RCC 7860 (cell line): ENCODE data around the gene RNF111.
"Not testable (repeated sequence)": the region's sequence is repeated elsewhere in the genome, so short reads cannot be mapped to it uniquely, and the experiment has no call there.

Experiments
- DNase-seq: peaks from one replicate; pipeline ENCODE4 v3.0.0-alpha.2; 2015; ENCODE audit warnings: low spot score
- FAIRE-seq: peaks from 2 replicates; lab custom pipeline; 2012; peaks lifted over from hg19 to GRCh38; lab: Jason Lieb, UNC

The RNF111 gene

GRCh38 chr15:59052915-59053407, 65.5 kb downstream of the RNF111 start:
- no peak for DNase-seq
- no peak for FAIRE-seq

- FAIRE-seq = no peak
- no peak for DNase-seq
Measured at GRCh38 chr15:59053482-59053881, 66.0 kb downstream of the RNF111 start.

GRCh38 chr15:59059076-59059597, 71.7 kb downstream of the RNF111 start:
- no peak for DNase-seq
- no peak for FAIRE-seq

GRCh38 chr15:59060348-59060747, 72.9 kb downstream of the RNF111 start:
- no peak for DNase-seq
- no peak for FAIRE-seq

- DNase-seq = no peak
- FAIRE-seq = no peak
Measured at GRCh38 chr15:59063042-59063441, 75.6 kb downstream of the RNF111 start.

GRCh38 chr15:59069430-59069829, 82.0 kb downstream of the RNF111 start:
- no peak for DNase-seq
- FAIRE-seq = no peak

GRCh38 chr15:59074607-59075006, 87.1 kb downstream of the RNF111 start:
- DNase-seq = no peak

GRCh38 chr15:59087731-59088130, 100.3 kb downstream of the RNF111 start:
- FAIRE-seq = no peak
- DNase-seq = no peak

More at GRCh38 chr15:59074607-59075006, 87.1 kb downstream of the RNF111 start:
- no peak for FAIRE-seq

- FAIRE-seq = no peak
- no peak for DNase-seq
Measured at GRCh38 chr15:59094077-59094476, 106.6 kb downstream of the RNF111 start.

- no peak for DNase-seq
- no peak for FAIRE-seq
Measured at GRCh38 chr15:59096429-59096828, 109.0 kb downstream of the RNF111 start.

GRCh38 chr15:59099162-59099685, 111.8 kb downstream of the RNF111 start:
- FAIRE-seq (no peak), DNase-seq (no peak)

GRCh38 chr15:59104602-59104911, 117.1 kb downstream of the RNF111 start:
- DNase-seq = no peak
- FAIRE-seq = no peak

GRCh38 chr15:59104912-59105732, 117.7 kb downstream of the RNF111 start, which contains the start of gene CCNB2:
Gene CCNB2, plus strand, starts transcription at chr15:59105146. Its CDS starts 123 bp downstream, at chr15:59105269.
- peak; percentile 87 for FAIRE-seq
- peak; percentile 86 for DNase-seq

- DNase-seq (no peak), FAIRE-seq (no peak)
Measured at GRCh38 chr15:59105854-59106253, 118.4 kb downstream of the RNF111 start.

GRCh38 chr15:59111251-59111650, 123.8 kb downstream of the RNF111 start:
- FAIRE-seq (no peak), DNase-seq (no peak)

- FAIRE-seq = no peak
- DNase-seq = no peak
Measured at GRCh38 chr15:59115047-59115446, 127.6 kb downstream of the RNF111 start.

- no peak for FAIRE-seq
- no peak for DNase-seq
Measured at GRCh38 chr15:59116141-59116540, 128.7 kb downstream of the RNF111 start.

GRCh38 chr15:59116771-59117170, 129.3 kb downstream of the RNF111 start:
- no peak for DNase-seq
- FAIRE-seq = no peak

GRCh38 chr15:59119625-59120024, 132.2 kb downstream of the RNF111 start:
- FAIRE-seq = no peak

GRCh38 chr15:59120937-59121336, 133.5 kb downstream of the RNF111 start:
- DNase-seq (no peak), FAIRE-seq (no peak)

More at GRCh38 chr15:59119625-59120024, 132.2 kb downstream of the RNF111 start:
- no peak for DNase-seq

- FAIRE-seq = no peak
- DNase-seq = no peak
Measured at GRCh38 chr15:59124261-59124660, 136.8 kb downstream of the RNF111 start.

GRCh38 chr15:59125683-59126082, 138.2 kb downstream of the RNF111 start:
- FAIRE-seq, DNase-seq: not testable (repeated sequence)
